Bone marrow (tissue), 2 donors: ENCODE results near the gene AKAP13.
A peak's percentile ranks its signal among the peaks of the same experiment; 100 is the strongest.

Source experiments
- DNase-seq, 2 donors: peaks; one replicate each; lab custom pipeline; 2025; lab: John Stamatoyannopoulos, UW

Gene AKAP13

GRCh38 chr15:85443593-85444087, 63.2 kb downstream of the AKAP13 start:
- no peak for DNase-seq

- DNase-seq: no peak
Measured at GRCh38 chr15:85444122-85444745, 63.8 kb downstream of the AKAP13 start.

GRCh38 chr15:85445361-85445760, 65.0 kb downstream of the AKAP13 start:
- DNase-seq: no peak

GRCh38 chr15:85451099-85451700, 70.8 kb downstream of the AKAP13 start:
- DNase-seq: no peak

GRCh38 chr15:85452436-85452835, 72.0 kb downstream of the AKAP13 start:
- no peak for DNase-seq

GRCh38 chr15:85453144-85453872, 72.9 kb downstream of the AKAP13 start:
- DNase-seq: peak in 1 of 2 donors; percentile 11

GRCh38 chr15:85454403-85454802, 74.0 kb downstream of the AKAP13 start:
- DNase-seq: no peak

- no peak for DNase-seq
Measured at GRCh38 chr15:85455891-85456290, 75.5 kb downstream of the AKAP13 start.

- no peak for DNase-seq
Measured at GRCh38 chr15:85456798-85457197, 76.4 kb downstream of the AKAP13 start.

- no peak for DNase-seq
Measured at GRCh38 chr15:85457392-85457968, 77.1 kb downstream of the AKAP13 start.

- no peak for DNase-seq
Measured at GRCh38 chr15:85458764-85459163, 78.4 kb downstream of the AKAP13 start.

- no peak for DNase-seq
Measured at GRCh38 chr15:85462029-85462428, 81.6 kb downstream of the AKAP13 start.

GRCh38 chr15:85463276-85463892, 83.0 kb downstream of the AKAP13 start:
- no peak for DNase-seq

- no peak for DNase-seq
Measured at GRCh38 chr15:85463976-85464375, 83.6 kb downstream of the AKAP13 start.

GRCh38 chr15:85464471-85464870, 84.1 kb downstream of the AKAP13 start:
- DNase-seq: no peak

- DNase-seq: no peak
Measured at GRCh38 chr15:85470563-85471271, 90.3 kb downstream of the AKAP13 start.

- no peak for DNase-seq
Measured at GRCh38 chr15:85472349-85472748, 91.9 kb downstream of the AKAP13 start.

- DNase-seq: no peak
Measured at GRCh38 chr15:85473455-85473854, 93.1 kb downstream of the AKAP13 start.

- DNase-seq: no peak
Measured at GRCh38 chr15:85474700-85475316, 94.4 kb downstream of the AKAP13 start.

- DNase-seq: peak in 1 of 2 donors; percentile 65
Measured at GRCh38 chr15:85475317-85475701, 94.9 kb downstream of the AKAP13 start.

- no peak for DNase-seq
Measured at GRCh38 chr15:85475711-85476110, 95.3 kb downstream of the AKAP13 start.
